Chondrocyte (in vitro differentiated cells): ENCODE measurements around the gene DIAPH2. TPM values are rescaled to one million over a fixed set of nuclear protein-coding genes. Genes with fewer than 3 reads are reported as not detected.

Experiments used
- DNase-seq: peaks from one replicate; pipeline ENCODE4 v3.0.0; 2021; ENCODE audit warnings: mixed read lengths, low spot score
- H3K27ac Mint-ChIP-seq: one replicate; pipeline ENCODE4 v1.8.0; 2021; ENCODE audit warnings: mild to moderate bottlenecking, moderate library complexity, mixed read lengths; ENCODE audit not compliant: unreplicated experiment
- H3K27me3 Mint-ChIP-seq: 2 replicates; pipeline ENCODE4 v1.8.0; 2021; ENCODE audit warnings: low read depth, mixed read lengths
- H3K36me3 Mint-ChIP-seq: 2 replicates; pipeline ENCODE4 v1.8.0; 2021; ENCODE audit warnings: low read depth, mixed read lengths
- H3K4me1 Mint-ChIP-seq: 2 replicates; pipeline ENCODE4 v1.8.0; 2021; ENCODE audit warnings: low read depth, mild to moderate bottlenecking, mixed read lengths
- H3K4me3 Mint-ChIP-seq: one replicate; pipeline ENCODE4 v1.8.0; 2021; ENCODE audit warnings: mild to moderate bottlenecking, moderate library complexity, mixed read lengths; ENCODE audit not compliant: unreplicated experiment
- H3K9me3 Mint-ChIP-seq: 2 replicates; pipeline ENCODE4 v1.8.0; 2021; ENCODE audit warnings: low read depth, mixed read lengths
- total RNA-seq: library from RNA; stranded (reverse); gene quantifications from 3 replicates; pipeline ENCODE4 v1.2.1, GENCODE V29; 2021
- TF ChIP-seq, protein P1 (sequence below): fragments of 200-600 bp; sonication (generic); IDR thresholded peaks from 2 replicates; pipeline ENCODE4 v1.5.0; 2021; ENCODE audit warnings: antibody characterized with exemption, mild to moderate bottlenecking, moderate library complexity

DIAPH2 gene
- total RNA-seq, 1 donor from 2014 or later: 14.5 TPM

DNA sequence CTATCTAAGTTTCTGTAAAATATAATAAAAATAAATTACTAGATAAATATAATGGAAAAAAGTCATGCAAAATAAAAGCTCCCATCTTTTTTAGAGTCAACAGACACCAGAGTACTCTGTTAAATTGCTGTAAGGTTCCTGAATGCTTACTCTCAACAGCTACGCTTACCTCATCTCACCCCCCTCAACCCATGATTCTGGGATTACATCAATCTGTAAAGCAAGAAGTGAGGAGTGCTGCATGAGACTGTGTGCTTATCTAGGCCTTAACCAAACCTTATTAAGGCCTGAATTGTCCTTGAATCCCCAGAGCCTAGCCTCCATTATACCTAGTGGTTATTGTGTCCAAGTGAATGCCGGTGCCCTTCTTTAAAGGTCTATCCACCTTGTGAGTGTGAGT, 934.9 kb downstream of the DIAPH2 start:
- Mint-ChIP-seq H3K9me3 (no peaks in the 10 kb centered on the region), H3K36me3 (no peaks in the 10 kb centered on the region), H3K27me3 (no peaks in the 10 kb centered on the region), H3K4me3 (no peak overlapping the region), H3K27ac (no peak overlapping the region), H3K4me1 (peaks cover 11% of the 10 kb centered on the region)
- TF ChIP-seq, protein P1, sequence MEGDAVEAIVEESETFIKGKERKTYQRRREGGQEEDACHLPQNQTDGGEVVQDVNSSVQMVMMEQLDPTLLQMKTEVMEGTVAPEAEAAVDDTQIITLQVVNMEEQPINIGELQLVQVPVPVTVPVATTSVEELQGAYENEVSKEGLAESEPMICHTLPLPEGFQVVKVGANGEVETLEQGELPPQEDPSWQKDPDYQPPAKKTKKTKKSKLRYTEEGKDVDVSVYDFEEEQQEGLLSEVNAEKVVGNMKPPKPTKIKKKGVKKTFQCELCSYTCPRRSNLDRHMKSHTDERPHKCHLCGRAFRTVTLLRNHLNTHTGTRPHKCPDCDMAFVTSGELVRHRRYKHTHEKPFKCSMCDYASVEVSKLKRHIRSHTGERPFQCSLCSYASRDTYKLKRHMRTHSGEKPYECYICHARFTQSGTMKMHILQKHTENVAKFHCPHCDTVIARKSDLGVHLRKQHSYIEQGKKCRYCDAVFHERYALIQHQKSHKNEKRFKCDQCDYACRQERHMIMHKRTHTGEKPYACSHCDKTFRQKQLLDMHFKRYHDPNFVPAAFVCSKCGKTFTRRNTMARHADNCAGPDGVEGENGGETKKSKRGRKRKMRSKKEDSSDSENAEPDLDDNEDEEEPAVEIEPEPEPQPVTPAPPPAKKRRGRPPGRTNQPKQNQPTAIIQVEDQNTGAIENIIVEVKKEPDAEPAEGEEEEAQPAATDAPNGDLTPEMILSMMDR: no peak
- DNase-seq: no peak

DNA sequence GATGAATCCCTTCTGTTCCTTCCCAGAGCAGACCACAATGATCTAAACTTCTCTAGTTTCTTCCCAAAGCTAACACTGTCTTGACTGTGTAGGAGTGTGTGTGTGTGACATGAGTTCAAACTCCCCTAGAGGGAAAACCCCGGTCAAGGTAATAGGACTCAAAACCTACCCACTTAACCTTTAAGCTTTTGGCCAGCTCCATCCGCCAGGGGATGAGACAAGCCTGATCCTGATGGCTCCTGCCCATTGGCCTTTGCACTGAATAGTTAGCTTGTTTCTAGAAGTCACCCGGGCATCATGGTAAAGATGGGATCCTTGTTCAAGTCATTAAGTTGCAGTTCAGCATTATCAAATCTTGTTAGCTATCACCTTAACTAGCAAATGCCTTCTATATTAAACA, 937.5 kb downstream of the DIAPH2 start:
- H3K27me3 Mint-ChIP-seq: no peaks in the 10 kb centered on the region

GRCh38 chrX:97628326-97628725, 943.7 kb downstream of the DIAPH2 start:
- Mint-ChIP-seq H3K9me3 (no peaks in the 10 kb centered on the region), H3K27ac (no peak overlapping the region)
- TF ChIP-seq, protein P1: no peak

More for the DNA sequence above, 937.5 kb downstream of the DIAPH2 start:
- Mint-ChIP-seq H3K27ac (no peak overlapping the region), H3K9me3 (no peaks in the 10 kb centered on the region), H3K4me1 (peaks cover 7% of the 10 kb centered on the region), H3K4me3 (no peak overlapping the region), H3K36me3 (no peaks in the 10 kb centered on the region)
- TF ChIP-seq, protein P1: no peak
- DNase-seq: no peak

DNA sequence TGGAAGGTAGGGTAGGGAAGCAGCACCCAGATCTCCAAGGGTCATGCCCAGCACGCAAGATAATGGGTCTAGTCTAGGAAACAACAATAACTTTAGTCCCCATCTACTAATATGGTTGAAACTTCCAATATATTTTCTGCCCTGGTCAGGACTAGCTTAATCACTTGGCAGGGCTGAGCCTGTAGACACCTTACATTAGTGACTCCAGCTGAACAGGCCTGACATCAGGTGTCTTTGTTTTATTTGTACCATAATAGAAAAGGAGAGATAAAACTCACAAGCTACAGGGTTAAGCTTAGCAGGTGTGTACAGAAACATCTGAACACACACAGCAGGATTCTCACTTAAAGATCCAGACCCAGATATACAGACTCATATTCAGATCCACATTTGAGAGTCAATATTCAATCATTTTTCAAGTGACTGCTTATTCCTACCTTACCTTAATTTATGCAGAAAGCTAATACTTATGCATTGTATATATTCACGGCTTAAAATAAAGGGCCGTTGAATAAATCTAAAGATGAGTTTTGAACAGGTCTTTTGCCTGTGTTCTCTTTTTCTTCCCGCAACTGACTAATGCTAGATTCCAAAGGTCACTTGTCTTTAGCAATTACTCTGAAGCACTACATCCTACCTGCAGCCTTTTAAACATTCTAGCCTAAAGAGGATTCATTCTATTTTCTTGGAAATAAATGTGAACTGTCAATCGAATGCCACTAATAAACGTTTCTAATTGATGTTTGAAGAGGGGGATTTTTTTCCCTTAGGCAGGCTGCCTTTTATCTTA, 944.4 kb downstream of the DIAPH2 start:
- Mint-ChIP-seq H3K4me1 (peaks cover 7% of the 10 kb centered on the region), H3K27me3 (peaks cover 4% of the 10 kb centered on the region), H3K27ac (no peak overlapping the region), H3K9me3 (no peaks in the 10 kb centered on the region), H3K36me3 (no peaks in the 10 kb centered on the region), H3K4me3 (no peak overlapping the region)
- no peak for DNase-seq
- TF ChIP-seq, protein P1: no peak

More at GRCh38 chrX:97628326-97628725, 943.7 kb downstream of the DIAPH2 start:
- peaks cover 7% of the 10 kb centered on the region for H3K4me1 Mint-ChIP-seq
- DNase-seq: no peak
- peaks cover 4% of the 10 kb centered on the region for H3K27me3 Mint-ChIP-seq
- no peaks in the 10 kb centered on the region for H3K36me3 Mint-ChIP-seq
- no peak overlapping the region for H3K4me3 Mint-ChIP-seq

GRCh38 chrX:97629597-97629985, 944.9 kb downstream of the DIAPH2 start:
- Mint-ChIP-seq H3K27ac (no peak overlapping the region), H3K9me3 (no peaks in the 10 kb centered on the region), H3K4me1 (peaks cover 7% of the 10 kb centered on the region), H3K36me3 (no peaks in the 10 kb centered on the region), H3K4me3 (no peak overlapping the region), H3K27me3 (peaks cover 4% of the 10 kb centered on the region)
- TF ChIP-seq, protein P1: no peak
- DNase-seq: no peak
